Measurements from ENCODE around the gene AKNA. TPM values are rescaled to one million over a fixed set of nuclear protein-coding genes. Genes with fewer than 3 reads are reported as not detected.

AKNA gene
- total RNA-seq, 1 experiment from 2014 or later: 20.6 TPM

GRCh38 chr9:114383521-114384231 is 4.1 kb downstream of the AKNA start:
- no peak overlapping the region for H3K9ac ChIP-seq (ENCODE audit: low read length)
- ATAC-seq (no peak), DNase-seq (ENCODE audit: low read depth, low spot score) (no peak)
- H3K4me2 ChIP-seq (ENCODE audit: low read length): no peak overlapping the region
- no peaks in the 10 kb centered on the region for H3K36me3 ChIP-seq (ENCODE audit: control insufficient read depth in 1 of 2, insufficient read depth in 2 of 2, low read length in 2 of 2)
- BruUV-seq (replicated peaks): no TSS peak
- no peaks in the 10 kb centered on the region for H3K9me2 ChIP-seq (ENCODE audit: insufficient read depth)
- H2AFZ ChIP-seq (ENCODE audit: low read depth, low read length, poor library complexity, severe bottlenecking): no peak overlapping the region
- H4K20me1 ChIP-seq (ENCODE audit: insufficient read depth): no peaks in the 10 kb centered on the region
- TF ChIP-seq SIN3A (IDR thresholded peaks at IDR 0.05; ENCODE audit: low read depth): no peak
- TF ChIP-seq JUND (IDR thresholded peaks at IDR 0.05): no peak
- no peak for TF ChIP-seq CBX3 (IDR thresholded peaks at IDR 0.05; ENCODE audit: low read depth)
- no peak for TF ChIP-seq REST (IDR thresholded peaks at IDR 0.05; ENCODE audit: low read depth)
- intact Hi-C loops (cut with micrococcal nuclease): no loop called here
- no peak overlapping the region for H3K4me3 ChIP-seq (replicated peaks in 1 of 2; ENCODE audit: low read depth in 1 of 2, low read length in 2 of 2)
- no peaks in the 10 kb centered on the region for H3K9me3 ChIP-seq (ENCODE audit: control insufficient read depth in 1 of 2, insufficient read depth in 1 of 2, low read depth in 1 of 2, low read length in 2 of 2)
- peaks cover 4 to 18% of the 10 kb centered on the region in 2 experiments; a peak in 2 of 4 replicates for H3K4me1 ChIP-seq (ENCODE audit: control insufficient read depth in 1 of 2, insufficient read depth in 2 of 2, low read length in 2 of 2)
- ChIA-PET CTCF (no interaction called here), POLR2A (no interaction called here), RAD21 (ENCODE audit: low non-redundant PET in 1 of 2, low total read pairs in 2 of 2, uncharacterized antibody in 2 of 2, unreplicated experiment in 2 of 2) (no interaction called here)
- no peak overlapping the region for H3K27ac ChIP-seq (ENCODE audit: low read depth, low read length)
- H3K79me2 ChIP-seq (ENCODE audit: insufficient read depth, low read length): no peaks in the 10 kb centered on the region
- H3K27me3 ChIP-seq (ENCODE audit: insufficient read depth, low read length): no peaks in the 10 kb centered on the region
